Measurements from ENCODE around the gene EFHC1.

EFHC1 gene

GRCh38 chr6:52505726-52506409 lies 85.7 kb downstream of the EFHC1 start:
- DNase-seq = no peak

DNA sequence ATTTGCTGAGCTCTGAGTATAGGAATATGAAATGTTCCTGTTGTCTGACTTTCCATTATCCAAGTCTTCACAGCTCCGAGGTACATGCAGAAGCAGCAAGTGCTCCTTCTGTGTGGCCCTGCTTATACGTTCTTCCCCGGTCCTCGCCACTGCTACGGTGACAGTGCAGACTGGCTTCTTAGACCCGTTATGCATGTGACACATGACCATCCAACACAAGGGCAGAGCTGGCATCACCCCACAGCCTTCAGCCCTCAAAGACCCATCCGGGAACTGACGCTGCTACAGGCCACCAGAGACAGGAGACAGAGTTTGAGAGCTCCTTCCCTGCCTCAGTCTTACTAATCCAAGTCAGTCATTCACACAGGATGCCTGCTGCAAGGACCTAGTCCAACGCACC lies 86.3 kb downstream of the EFHC1 start:
- DNase-seq = no peak

DNA sequence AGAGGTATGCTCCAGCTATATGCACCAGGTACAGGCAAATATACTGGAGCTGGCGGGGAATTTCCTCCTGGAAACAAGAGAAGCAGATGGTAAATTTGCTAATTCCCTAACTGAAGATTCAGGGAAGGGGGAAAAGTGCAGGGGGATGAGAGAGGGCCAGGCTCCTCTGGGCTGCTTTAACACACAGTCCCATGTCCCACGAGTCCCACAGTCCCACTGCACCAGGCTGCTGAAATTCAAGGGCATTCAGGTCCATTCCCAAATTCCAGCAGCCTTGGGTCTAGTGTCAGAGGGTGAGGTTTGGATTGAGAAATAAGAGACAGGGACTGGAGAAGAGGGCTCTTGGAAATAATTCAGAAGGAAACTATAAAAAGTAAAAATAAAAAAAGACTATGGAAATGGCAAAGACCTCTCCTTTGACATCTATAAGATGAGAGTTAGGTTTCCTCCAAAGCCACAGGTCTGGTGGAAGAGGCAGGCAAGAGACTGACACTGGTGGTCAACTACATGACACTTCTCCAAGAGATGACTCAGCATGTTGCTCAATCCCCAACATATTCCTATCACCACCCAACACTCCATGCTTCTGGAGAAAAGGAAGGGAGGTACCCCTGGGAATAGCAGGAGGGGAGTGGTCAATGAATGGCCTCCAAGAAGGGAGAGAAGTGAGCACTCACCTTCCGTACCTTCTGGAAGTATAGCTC lies 87.6 kb downstream of the EFHC1 start:
- DNase-seq = no peak

- DNase-seq = no peak
Measured at GRCh38 chr6:52508261-52508739, 88.2 kb downstream of the EFHC1 start.

- no peak for DNase-seq
Measured at GRCh38 chr6:52509281-52510212, 89.4 kb downstream of the EFHC1 start.

- DNase-seq = no peak
Measured at GRCh38 chr6:52510213-52510562, 90.0 kb downstream of the EFHC1 start.

- no peak for DNase-seq
Measured at GRCh38 chr6:52511163-52511562, 91.0 kb downstream of the EFHC1 start.

DNA sequence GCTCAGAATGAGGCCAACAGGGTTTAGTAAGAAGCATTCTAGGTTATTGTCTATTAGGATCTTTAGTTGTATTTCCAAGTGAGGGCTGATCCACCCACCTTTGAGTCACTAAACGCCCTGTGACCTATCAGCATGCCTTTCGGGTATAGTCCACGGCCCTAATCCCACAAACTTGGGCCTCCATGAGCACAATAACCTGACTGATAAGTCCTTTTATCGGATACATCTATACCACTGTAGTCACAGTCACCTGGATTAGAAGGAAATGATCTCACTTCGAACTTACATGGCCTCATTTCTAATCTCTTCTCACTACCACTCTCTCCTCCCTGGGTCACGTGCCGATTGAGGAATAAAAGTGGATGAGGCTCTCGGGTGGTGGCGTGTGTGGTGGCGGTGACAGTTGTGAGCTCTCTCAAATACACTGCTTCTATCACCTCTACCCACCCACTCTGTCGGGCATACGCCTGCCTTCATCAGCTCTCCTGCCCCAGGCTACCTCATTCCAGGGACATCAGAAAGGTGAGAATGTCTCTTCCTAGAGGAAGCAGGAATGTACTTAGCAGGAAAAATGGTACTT lies 91.5 kb downstream of the EFHC1 start:
- no peak for DNase-seq

DNA sequence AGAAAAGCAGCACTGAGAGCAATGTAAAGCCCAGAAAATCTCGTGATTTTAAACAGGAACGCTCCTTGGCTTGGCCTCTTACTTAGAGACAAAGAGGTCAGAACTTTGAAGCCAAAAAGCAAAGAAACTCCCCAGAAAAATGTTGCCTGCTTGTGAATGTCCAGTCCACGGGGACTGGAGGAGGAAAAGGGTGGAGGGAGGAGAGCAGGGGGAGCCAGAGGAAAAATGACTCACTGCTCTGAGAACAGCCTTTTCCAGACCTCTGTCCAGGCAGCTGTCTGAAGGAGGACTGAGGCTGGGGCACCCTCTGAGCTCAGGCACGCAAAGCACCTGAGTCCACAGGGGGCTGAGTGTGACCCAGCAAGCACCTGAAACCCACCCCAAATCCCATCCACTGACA lies 92.1 kb downstream of the EFHC1 start:
- no peak for DNase-seq

DNA sequence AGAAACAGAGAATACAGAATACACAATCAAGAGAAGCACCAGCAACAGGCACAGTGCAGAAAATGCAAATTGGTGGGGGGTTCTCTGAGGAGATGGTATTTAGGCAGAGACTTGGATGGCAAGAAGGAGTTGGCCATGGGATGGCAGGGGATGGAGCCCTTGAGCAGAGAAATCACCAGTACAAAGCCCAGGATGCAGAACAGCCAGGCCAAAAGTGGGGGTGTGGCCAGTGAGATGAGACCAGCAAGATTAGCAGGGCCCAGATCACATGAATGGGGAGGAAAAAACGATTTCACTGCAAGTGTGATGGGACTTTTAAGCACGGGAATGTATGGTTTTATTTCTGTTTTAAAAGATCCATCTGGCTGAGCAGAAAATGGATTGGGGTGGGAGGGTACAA lies 93.3 kb downstream of the EFHC1 start:
- DNase-seq = no peak

- DNase-seq = no peak
Measured at GRCh38 chr6:52513896-52514295, 93.8 kb downstream of the EFHC1 start.

GRCh38 chr6:52514514-52514913 lies 94.4 kb downstream of the EFHC1 start:
- no peak for DNase-seq

DNA sequence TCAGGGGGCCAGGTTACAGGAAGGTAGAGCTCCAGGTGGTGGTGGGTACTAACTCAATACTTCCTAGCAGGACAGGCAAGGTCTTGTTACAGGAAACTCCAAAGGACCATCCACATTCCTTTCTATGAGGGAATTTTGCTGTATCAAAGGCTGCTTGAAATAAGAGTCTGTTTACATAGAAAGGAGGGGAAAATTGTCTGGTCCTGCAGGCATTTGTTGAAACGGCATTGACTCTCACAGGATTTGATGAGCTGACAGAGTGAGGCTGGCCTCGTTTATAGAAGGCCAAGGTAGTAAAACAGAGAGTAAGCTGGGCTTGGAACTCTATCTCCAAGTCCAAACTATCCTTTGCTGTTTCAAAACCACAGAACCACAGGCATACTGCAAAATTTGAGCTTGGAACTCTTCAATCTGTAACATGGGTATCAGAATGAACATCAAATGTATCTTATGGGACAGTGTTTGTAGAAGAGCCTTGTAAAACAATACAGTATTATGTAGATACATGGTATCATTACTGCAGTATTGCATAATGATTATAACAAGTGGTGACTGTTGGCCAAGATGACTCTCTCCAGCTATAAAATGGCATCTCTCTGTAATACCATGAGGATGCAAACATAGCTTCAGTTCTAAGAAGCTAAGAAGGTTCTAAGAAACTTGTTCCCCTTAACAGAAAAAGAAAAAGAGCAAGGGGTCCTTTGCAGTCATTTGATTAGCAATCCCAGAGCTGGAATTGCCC lies 95.2 kb downstream of the EFHC1 start:
- DNase-seq = no peak

GRCh38 chr6:52516269-52516668 lies 96.1 kb downstream of the EFHC1 start:
- DNase-seq = no peak

- DNase-seq = no peak
Measured at GRCh38 chr6:52516943-52517342, 96.8 kb downstream of the EFHC1 start.

DNA sequence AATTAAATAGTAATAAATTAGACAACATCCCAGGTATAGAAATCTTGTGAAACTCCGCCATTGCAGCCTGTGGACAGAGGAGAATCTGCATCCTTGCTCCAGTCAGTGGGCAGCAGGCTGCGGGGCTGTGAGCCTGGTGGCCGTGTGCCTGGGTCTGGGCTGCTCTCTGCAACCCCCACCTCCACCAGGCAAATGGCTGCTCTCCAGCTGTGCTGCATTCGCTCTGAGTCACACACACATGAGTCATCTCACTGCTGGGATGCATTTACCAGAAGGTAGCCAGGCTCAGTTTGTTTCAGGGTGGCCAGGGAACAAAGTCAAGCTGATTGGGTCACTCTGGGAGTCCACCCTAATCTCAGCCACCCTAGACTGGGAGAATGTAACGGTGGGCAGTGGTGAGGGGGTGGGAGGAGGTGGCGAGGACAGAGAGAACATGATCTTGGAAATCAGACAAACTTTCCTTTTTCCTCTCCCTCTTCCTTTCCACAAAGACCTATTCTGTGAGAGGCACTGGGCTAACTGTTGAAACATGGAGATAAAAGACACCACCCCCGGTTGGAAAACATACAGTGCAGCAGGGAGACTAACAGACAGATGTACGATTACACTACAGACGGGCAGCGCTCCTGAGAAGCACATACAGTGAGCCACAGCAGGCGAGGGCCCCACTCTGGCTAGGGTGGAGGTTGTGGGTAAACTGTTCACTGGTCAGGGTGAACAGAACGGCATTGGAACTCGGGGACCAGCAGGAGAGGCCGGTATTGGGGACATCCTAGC lies 97.5 kb downstream of the EFHC1 start:
- DNase-seq = no peak

DNA sequence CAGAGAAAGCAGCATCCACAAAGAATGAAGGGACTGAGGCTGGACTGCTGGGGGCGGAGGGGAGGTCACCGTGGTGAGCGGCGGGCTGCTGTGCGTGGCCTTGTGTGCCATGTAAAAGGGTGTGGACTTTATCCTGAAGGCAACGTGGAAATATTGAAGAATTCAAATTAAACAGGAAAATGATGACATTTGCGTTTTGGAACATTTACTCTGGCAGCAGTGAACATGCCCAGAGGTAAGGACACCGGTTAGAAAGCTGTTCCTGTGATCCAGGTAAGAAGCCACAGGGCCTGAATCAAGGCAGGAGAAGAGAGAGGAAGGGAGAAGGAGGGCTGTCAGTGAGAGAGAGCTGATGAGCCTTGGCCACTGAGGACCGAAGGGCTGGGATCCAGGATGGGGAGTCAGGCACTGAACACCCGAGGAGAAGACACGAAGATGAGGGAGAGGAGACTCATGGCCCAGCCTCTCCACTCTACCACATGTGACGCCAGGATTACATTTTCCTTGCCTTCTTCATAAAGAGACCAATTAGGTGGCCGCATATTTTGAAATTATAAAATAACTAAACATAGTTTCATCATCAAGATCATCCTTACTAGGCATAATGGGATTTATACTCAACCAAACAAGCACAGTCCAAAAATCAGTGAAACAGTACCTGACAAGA lies 98.3 kb downstream of the EFHC1 start:
- DNase-seq = no peak

GRCh38 chr6:52519618-52520017 lies 99.5 kb downstream of the EFHC1 start:
- no peak for DNase-seq

DNA sequence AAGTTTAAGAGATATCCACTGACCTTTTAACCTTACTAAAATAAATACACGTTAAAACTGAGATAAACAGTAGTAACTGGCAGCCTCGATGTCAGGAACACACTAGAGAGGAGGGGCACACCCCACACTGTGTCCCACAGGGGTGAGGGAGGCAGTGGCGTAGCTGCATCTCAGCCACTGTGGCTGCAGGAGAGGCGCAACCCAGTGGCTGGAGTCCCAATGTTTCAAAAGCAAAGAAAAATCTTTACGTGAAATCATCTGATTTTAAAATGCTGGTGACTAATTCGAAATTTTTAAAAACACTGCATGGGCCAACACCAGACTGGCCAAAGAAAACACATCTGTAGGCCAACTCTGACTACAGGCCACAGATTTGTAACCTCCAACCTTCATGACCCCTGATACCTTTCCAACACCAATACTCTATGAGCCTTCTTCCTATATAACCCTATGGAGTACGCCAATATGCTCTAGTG lies 102.0 kb downstream of the EFHC1 start:
- no peak for DNase-seq

- no peak for DNase-seq
Measured at GRCh38 chr6:52522655-52523054, 102.5 kb downstream of the EFHC1 start.
